Measurements from ENCODE around the gene ECEL1.

Gene ECEL1

GRCh38 chr2:232496501-232497270 is 9.1 kb upstream of the ECEL1 start:
- DNase-seq = no peak

GRCh38 chr2:232495292-232495691 is 7.7 kb upstream of the ECEL1 start:
- no peak for DNase-seq

DNA sequence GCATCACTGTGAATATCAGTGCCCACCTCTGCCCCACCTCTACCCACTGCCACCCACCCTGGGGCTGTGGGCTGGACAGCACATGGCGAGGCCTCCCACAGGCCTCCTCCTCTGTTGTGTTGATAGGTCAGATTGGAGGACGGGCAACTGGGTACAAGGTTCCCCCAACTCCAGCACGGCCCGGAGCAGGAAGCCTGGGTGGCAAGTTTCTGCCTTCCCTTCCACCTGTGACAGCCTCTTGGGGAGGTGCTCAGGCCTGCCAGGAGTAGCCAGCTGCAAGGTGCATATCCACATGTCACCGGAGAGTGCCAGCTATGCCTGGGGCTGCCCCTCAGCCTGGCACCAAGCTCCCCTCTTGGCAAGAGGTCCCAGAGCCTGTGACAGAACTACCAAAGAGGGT is 6.9 kb upstream of the ECEL1 start:
- no peak for DNase-seq

DNA sequence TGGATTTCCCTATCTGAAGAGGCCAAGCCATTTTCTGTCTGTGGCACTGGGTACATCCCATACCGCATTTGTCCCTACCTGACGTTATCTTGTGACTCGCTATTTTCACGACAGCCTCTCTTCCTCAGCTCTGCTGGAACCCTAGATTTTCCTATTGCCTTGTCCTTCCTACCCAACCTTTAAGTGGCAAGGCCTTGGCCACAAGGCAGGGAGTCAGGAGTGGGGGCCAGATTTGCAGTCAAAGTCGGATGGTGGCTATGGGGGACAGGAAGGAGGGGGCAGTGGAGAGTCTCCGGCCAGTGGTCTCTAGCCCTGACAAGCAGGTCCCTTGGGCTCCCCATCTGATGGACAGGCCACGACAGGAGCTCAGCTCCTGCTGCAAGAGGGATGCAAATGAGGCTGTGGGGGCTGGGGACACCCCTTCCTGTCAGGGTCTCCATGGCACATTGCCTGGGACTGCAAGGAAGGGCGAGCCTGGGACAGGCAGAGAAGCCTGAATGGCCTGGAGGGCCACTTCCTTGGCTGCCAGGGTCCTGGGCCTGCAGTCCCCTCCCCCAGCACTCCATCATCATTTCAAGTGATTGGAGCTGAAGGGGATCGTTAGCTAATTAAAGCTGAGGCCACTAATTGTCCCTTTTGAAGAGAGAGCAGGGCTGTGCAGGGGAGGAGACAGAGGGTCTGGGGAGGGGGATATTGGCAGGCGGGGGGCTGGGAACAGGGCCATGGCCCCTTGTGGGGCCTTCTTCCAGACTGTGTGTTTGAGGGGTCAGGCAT is 6.3 kb upstream of the ECEL1 start:
- no peak for DNase-seq

GRCh38 chr2:232492963-232493700 is 5.5 kb upstream of the ECEL1 start:
- no peak for DNase-seq

DNA sequence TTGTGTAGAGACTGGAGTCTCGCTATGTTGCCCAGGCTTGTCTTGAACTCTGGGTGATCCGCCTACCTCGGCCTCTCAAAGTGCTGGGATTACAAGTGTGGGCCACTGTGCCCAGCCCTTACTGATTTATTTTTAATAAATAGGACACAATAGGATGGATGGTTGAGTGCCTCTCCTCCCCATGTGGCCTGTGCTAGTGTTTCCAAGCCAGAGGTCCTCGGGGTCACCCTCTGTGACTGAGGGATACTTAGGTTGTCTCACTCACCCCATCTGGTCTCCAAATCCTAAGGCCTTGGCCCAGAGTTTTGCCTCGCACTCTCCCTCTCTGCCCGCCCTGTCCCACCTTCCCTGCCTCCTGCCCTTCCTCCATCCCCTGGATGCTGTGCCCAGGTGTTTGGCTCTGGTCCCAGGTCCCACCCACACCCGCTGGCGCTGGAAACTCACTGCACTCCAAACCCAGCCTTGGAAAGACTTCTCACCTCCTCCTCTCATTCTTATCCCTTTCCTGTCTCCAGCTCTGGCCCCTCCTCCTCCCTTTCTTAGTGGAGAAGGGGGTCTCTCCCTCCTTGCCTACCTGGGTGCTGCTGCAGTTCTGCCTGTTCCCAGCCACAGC is 4.7 kb upstream of the ECEL1 start:
- DNase-seq = no peak

- DNase-seq = no peak
These were observed 3.6 kb upstream of the ECEL1 start for GRCh38 chr2:232491139-232491780.

DNA sequence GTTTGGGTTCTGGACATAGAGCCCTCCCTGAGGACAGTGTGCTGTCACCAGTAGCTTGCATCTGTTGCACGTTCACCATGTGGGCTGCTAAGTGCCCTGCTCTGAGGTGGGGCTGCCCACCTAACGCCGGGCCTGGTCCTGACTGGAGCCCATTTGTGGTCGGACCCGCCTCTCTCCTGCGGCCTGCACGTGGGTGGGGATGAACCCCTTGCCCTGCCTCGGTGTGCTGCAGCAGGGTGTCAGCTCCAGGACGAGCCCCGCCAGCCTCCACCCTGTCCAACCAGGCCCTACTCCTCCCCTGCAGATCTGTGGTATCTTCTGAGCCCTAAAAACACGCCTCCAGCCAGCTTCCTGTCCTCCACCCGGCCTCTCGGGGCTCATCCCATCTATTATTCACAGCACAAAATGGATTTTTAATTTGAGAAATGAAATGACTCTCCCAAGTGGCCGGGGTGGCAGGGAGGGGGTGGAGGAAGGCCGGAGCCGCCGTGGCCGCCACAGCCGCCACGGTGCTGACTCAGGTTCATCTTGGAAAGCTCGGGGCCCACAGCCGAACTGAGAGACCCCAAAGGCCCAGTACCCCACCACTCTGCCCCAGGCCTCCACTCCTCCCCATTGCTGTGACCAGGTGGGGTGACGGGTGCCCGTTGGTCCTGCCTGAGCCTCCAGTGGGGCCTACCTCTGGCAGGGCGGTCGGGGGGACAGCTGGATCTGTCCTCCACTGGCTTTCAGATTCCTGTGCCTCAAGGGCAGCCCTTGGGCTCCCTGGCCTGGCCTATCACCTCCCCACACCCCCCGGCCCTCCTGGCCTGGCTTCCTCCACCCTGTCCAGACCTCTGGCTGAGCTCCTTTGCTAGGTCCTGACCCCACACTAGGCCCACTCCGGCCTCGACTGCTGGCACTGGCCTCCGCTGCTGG is 2.8 kb upstream of the ECEL1 start:
- DNase-seq = no peak

GRCh38 chr2:232489516-232490220 is 2.0 kb upstream of the ECEL1 start:
- no peak for DNase-seq

DNA sequence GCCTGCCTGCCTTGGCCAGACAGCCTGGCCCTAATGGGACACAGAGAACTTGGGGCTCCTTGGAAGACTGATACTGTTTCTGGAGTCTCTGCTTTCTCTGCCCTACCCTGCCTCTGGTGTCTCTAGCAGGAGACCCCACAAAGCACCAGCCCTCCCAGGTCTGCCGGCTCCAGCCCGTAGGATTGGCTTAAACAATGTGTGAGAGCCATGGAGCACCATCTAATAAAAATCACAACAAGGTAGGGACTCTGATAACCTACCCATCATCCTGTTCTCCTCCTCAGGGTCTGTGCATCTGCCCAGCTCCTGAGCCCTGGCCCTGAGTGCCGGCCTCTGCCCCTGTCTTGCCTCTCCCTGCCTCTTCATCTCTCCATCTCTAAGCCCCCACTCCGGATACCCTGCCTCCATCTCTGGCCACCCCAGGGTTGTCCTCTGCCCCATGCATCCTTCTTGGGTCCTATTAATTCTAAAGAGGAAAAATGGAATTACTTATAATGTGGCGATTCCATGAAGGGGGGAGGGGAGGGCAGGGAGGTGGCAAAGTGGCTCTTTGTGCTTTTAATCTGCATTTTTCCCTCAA is 1.2 kb upstream of the ECEL1 start:
- no peak for DNase-seq

DNA sequence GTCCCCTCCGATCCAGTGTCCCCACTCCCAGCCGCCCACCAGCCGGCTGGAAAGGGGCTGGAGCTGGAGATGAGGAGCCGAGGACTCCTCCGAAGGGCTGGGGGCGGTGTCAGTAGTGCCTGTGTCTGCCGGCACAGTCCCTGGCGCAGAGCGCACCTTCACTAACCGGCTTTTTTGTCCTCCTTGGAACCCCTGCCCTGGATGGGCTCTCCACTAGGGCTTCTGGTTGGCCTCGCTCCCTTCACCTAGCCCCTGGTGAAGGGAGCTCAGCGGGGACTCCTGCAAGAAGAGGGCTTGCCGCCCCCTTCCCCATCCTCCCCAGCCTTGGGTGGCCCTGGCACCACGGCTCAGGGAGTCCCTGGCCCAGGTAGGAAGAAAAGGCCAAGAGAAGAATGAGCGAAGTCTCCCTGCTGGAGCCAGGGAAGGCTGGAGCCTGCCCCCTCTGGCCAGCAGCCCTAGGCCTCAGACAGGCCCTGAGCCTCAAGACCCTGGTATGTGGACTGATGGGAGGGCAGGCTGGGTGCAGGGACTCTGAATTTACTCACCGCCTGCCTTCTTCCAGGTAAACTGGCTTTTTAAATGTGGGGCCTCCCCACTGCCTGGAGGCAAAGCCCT is 570 bp upstream of the ECEL1 start:
- DNase-seq = no peak

DNA sequence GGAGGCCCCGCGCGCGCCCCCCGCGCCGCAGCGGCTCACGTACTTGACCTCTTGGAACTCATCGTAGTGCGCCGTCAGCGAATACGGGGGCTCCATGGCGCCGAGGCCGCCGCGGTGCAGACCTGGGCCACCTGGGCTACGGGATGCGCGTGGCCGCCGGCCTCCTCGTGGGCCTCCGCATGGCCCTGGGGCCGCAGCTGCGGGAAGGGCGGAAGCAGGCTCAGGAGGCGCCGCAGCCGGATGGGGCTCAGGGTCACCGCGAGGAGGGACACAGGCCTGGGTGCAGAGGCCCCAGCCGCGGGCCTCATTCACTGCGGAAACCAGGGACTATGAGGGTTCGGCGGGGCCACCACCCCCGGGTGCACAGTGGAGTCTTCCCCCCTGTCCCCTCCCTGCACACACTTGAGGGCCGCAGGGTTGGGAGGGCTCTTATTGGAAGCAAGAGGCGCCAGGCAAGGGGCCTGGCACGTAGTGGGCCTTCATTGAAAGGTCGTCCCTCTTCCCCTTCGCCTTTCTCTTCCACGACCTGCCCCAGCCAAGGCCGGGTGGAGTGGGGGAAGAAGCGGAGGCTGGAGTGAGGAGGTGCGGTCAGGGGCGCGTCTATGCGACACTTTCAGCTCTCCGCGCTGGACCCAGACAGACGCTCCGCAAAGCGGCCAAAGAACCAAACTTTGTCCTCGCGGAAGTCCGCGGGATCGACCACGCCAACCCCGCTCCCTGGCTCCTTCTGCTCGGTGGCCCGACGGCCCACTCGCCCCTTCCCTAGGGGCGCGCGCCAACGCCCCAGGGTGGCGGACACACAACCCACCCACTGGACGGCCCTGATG is 863 bp downstream of the ECEL1 start:
- DNase-seq = no peak

- no peak for DNase-seq
These were observed 1.7 kb downstream of the ECEL1 start for GRCh38 chr2:232485757-232486557.

DNA sequence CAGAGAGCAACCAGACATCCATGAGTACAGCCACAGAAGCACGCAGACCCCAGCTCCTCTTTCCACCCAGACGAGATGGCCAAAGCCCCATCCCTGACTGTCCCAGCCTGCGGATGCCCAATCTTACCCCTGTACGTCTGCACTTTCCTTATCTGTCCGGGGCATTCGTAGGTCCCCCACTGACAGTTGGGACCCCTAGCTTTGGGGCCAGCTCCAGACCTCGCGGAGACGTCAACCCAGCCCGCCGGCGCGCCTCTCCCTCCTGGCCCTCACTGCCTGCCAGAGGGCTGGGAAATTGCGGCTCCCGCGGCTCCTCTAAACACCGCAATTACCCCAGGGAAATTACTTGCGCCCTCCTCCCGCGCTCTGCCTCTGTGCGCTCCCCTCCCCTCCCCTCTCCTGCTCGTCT is 2.3 kb downstream of the ECEL1 start:
- DNase-seq = no peak

GRCh38 chr2:232484628-232485347 is 2.8 kb downstream of the ECEL1 start:
- no peak for DNase-seq

- no peak for DNase-seq
These were observed 3.6 kb downstream of the ECEL1 start for GRCh38 chr2:232483923-232484627.

Data from NCI-H1105 (cell line).